Prostate gland (tissue), 2 donors: Measurements from ENCODE around the gene CCDC112.

Experiments used
- POLR2A ChIP-seq: fragments of 450-650 bp; IDR thresholded peaks from one replicate; pipeline ENCODE4 v1.6.1; 2016; ENCODE audit warnings: antibody characterized with exemption, mild to moderate bottlenecking
- TF ChIP-seq, protein P1 (sequence below), 4 experiments: fragments of 200-600 bp in 2 of 4; fragments of 450-650 bp in 2 of 4; sonication (generic) in 2 of 4; IDR thresholded peaks; 1 replicate in 3 of 4; 2 replicates in 1 of 4; pipeline ENCODE4 v1.5.1; 2016 to 2019; ENCODE audit warnings: antibody characterized with exemption in 4 of 4, mild to moderate bottlenecking in 2 of 4, moderate library complexity in 2 of 4

DNA sequence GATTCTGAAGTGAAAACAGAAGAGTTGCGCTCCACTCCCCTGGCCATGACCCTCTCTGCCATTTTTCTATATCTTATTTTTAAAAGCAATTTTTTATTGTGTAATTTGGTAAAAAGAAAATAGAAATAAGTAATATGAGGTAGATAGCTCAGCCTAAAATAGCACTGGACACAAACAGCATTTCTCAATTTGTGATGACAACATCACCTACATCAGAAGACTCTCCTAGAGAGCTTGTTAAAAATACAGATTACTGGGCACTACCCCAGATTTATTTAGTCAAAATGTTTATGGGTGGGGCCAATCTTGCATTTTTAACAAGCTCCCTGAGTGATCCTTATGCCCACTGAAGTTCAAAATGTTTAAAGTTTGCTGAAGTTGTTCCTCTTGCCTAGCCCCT lies 40.5 kb upstream of the CCDC112 start:
- TF ChIP-seq, protein P1, sequence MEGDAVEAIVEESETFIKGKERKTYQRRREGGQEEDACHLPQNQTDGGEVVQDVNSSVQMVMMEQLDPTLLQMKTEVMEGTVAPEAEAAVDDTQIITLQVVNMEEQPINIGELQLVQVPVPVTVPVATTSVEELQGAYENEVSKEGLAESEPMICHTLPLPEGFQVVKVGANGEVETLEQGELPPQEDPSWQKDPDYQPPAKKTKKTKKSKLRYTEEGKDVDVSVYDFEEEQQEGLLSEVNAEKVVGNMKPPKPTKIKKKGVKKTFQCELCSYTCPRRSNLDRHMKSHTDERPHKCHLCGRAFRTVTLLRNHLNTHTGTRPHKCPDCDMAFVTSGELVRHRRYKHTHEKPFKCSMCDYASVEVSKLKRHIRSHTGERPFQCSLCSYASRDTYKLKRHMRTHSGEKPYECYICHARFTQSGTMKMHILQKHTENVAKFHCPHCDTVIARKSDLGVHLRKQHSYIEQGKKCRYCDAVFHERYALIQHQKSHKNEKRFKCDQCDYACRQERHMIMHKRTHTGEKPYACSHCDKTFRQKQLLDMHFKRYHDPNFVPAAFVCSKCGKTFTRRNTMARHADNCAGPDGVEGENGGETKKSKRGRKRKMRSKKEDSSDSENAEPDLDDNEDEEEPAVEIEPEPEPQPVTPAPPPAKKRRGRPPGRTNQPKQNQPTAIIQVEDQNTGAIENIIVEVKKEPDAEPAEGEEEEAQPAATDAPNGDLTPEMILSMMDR (IDR thresholded peaks at IDR 0.05), result no peak
- no peak for TF ChIP-seq POLR2A
